CD4-positive, alpha-beta T cell treated with Interleukin-17A for 4 hours (primary cell): ENCODE results near the gene CLEC16A.

Experiments
- DNase-seq: peaks from one replicate; pipeline ENCODE4 v3.0.0-alpha.2; 2020; ENCODE audit warnings: mixed read lengths

Gene CLEC16A

DNA sequence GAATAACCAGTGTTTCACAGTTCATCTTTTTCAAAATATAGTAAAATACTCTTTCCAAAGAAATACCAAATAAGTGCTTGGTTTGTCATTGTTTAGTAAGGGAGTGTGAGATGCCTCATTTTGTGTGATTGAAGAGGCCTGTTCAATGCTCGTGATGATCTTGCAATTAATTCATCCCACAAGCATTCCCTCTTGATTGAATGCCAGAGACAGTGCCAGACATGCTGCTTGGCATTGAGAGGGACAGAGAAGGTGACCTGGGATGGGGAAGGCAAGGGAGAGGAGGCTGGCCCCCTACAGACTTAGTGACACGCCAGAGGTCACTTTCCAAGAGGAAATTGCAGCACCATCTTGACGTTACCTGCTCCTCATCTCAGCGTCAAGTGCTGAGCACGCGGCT lies 49.3 kb downstream of the CLEC16A start:
- DNase-seq = no peak

DNA sequence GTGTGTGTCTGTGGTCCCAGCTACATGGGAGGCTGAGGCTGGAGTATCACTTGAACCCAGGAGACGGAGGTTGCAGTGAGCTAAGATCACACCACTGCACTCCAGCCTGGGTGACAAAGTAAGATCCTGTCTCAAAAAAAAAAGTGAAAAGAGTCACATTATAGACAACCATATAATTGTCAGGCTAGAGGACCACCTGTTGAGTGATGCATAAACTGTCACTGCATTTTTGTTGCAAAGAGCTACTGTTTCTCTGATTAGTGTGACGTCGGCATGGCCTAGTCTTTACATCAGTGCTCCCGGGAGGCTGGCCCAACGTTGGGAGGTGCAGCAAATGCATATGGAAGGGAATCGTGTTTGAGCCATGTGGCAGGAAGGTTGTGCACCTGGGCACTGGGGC lies 50.2 kb downstream of the CLEC16A start:
- DNase-seq = no peak

DNA sequence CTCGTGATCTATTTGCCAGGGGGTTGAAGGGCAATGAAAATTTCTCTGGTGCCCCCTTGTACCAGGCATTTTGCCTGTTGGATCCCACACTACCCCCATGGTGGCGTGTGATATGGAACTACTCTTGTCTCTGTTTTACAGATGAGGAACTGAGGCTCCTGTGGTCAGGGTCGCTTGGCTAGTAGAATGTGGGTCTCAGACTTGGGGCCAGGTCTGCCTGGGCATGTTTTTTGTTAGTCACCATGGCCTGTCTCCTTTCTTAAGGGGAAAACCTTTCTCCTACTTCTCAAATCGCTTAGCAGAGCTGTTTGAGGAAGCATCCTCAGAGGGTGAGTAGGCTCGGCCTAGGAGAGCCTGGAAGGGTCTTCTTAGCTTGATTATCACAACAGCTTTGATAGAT lies 51.2 kb downstream of the CLEC16A start:
- DNase-seq = no peak

- no peak for DNase-seq
These were observed 53.1 kb downstream of the CLEC16A start for GRCh38 chr16:10997485-10997884.

DNA sequence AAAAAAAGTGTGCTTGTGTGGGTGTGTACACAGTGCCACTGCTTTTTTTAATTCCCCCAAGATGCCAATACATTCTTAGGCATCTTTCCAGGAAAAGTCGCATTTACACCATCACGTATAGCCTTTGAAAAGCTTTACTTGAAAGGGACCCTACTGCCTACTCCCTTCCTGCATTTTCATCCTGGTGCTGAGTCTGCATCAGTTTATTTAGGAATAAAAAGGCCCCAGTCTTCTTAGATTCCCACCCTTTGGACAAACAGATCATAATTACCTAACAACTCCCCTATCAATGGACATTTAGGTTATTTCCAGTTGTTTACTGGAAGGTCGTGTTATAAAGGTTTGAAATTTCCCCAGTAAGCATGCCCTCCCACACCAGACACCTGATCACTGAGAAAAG lies 54.9 kb downstream of the CLEC16A start:
- no peak for DNase-seq

DNA sequence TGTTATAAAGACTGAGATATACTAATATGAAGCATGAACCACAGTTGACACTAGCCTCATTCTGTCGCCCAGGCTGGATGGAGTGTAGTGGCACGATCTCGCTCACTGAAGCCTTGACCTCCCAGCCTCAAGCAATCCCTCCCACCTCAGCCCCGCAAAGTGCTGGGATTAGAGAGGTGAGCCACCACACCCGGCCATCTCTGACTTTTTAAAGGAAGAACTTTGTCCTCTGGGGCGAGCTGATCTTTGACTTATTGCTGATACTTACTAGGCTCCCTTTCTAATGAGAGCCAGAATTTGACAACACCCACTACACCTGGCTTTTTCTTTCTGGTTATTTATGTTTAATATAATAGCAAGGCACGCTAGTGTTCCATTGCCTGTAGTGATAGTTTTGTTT lies 57.2 kb downstream of the CLEC16A start:
- DNase-seq = no peak

DNA sequence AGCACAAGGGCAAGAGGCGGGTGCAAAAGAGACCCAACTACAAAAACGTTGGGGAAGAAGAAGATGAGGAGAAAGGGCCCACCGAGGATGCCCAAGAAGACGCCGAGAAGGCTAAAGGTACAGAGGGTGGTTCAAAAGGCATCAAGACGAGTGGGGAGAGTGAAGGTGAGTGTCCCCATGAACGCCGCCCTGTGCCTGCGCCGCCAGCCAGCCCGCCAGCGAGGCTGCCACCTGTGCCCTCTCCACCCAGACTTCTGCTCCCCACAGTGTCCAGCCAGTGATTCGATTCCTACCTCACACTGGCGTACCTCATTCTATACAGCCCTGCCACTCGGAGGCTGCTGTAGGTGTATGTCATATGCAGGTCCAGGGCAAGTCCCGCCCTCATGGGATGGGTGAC lies 58.8 kb downstream of the CLEC16A start:
- DNase-seq = no peak

DNA sequence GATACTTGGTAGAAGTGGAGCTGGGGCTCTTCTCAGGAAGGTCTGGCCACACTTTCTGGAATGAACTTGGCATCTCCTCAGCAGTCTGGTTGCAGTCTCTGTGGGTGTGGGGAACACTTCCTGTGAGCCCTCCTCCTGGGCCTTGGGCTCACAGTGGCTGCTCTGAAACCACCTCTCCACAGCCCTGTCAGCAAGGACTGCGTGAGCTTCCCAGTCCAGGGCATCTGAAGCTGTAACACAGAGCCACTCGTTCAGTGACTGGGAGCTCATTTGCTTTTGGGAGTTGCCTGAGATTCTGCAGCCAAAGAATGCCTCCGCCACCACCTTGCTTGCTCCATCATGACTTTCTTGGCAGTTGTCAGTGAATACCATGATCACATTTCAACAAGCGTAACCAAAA lies 60.0 kb downstream of the CLEC16A start:
- no peak for DNase-seq

- DNase-seq = no peak
These were observed 60.7 kb downstream of the CLEC16A start for GRCh38 chr16:11004973-11005610.

GRCh38 chr16:11005611-11005975 lies 61.2 kb downstream of the CLEC16A start:
- no peak for DNase-seq

DNA sequence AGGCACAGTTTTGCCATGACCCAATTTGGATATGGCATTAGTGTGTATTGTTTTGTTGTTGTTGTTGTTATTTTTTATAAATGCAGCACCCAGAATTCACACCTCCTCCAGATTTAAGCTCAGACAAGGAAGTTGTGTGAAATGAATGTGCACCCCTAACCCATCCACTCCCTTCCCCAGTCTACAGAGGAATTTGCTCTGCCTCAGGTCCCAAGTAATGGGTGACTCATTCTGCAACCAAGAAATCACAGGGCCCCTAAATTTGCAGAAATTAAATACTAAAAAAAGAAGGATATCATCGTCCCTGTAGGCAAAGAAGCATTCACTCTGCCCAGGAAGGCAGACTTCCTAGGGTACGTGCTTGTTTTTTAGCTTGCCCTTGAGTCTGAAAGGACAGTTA lies 62.3 kb downstream of the CLEC16A start:
- no peak for DNase-seq

DNA sequence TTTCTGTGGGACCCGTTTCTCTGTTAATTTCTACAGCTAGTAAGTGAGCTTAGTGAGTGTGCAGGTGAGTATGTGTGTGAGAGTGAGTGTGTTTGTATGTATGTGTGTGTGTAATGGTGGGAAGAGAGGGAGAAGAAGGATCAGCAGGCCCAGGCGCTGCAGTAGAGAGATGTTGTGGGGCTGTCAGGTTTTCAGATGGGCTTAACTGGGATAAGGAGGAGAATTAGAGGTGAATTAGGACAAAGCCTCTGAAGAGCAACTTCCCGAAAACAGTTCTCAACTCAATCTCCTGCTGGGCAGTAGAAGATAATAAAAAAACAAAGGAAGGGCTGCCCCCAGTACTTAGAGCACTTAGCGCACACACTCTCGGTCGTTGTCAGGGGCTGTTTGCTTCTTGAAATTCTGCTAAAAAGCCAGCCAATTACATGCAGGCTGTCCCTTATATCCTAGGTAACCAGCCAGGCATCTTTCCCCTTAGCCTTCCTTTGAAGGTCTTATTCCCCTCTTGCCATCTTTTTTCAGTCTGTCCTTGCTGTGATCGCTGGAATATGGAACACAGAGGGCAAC lies 63.4 kb downstream of the CLEC16A start:
- DNase-seq = no peak

GRCh38 chr16:11009027-11009755 lies 64.8 kb downstream of the CLEC16A start:
- DNase-seq = no peak

DNA sequence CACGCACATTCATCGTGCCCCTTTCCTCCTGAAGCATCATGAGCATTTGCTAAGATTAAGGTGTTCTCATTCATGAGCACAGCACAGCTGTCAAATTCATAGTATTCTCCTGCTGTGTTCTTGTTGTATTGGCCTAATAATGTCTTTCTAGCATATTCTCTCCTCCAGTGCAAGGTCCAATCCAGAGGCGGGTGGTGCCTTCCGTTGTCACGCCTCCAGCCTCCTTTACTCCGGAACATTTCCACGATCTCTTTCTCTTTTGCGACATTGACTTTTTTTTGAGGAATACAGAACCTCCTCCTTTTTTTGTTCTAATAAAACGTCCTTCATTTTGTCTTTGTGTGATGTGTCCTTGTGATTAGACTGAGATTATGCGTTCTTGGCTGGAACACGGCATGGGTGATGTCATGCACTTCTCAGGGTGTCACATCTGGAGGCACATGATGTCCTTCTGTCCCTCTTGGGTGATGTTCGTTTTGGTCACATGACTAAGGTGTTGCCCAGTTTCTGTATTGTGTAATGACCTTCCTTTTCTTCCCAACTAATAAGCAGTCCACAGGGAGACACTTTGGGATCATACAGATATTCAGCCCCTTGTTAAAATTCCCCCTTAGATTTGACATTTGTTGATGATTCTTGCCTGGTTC lies 66.3 kb downstream of the CLEC16A start:
- no peak for DNase-seq

- no peak for DNase-seq
These were observed 67.0 kb downstream of the CLEC16A start for GRCh38 chr16:11011326-11011725.

DNA sequence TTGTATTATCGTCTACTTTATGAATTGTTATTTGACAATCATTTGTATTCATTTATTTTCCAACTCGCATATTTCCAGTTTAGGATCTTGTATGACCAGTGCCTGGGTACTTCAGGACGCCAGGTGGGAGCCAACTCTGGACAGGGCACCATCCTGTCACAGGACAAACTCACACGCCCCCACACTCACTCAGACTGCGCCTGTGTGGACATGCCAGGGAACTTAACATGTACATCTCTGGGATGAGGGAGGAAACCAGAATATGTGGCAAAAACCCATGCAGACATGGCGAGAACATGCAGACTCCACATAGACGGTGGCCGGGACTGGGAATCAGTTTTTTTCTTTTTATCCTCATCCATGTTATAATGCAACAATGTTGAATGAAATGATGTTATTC lies 68.5 kb downstream of the CLEC16A start:
- no peak for DNase-seq

GRCh38 chr16:11014136-11014535 lies 69.8 kb downstream of the CLEC16A start:
- no peak for DNase-seq

DNA sequence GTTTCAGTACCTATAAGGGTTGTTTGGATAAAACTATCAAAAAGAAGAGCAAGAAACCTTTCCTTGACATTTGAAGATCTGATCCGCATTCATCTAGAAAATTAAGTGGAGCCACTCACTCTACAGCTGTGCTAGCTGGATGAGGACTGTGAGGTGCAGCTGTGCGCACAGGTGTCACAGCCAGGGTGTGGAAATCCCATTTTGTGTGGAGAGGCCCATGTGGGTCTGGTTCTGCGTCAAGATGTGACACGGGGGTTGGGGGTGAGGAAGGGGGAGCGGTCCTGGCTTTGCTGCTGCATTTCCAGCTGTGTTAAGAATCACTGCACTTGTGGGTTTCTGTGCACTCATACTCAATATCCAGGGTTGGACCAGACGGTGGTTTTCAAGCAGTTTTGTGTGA lies 70.7 kb downstream of the CLEC16A start:
- DNase-seq = no peak

DNA sequence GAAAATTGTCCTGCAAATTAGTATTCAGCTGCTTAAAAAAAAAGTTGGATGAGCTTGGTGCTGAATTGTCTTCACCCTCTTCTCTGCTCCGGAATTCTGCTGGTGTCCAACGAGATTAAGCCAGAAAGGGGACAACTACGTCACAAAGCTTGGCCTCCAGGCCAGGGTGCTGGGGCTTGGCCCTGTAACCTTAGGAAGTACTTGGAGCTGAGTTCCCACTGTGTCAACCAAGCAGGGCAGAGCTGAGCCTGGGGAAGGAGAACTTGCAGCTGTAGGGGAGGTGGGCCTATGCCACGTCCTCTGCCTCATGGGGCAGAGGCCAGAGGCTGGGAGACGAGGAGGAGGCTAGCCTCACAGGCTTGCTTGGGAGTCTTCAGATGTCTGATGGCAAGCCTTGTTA lies 71.2 kb downstream of the CLEC16A start:
- no peak for DNase-seq

DNA sequence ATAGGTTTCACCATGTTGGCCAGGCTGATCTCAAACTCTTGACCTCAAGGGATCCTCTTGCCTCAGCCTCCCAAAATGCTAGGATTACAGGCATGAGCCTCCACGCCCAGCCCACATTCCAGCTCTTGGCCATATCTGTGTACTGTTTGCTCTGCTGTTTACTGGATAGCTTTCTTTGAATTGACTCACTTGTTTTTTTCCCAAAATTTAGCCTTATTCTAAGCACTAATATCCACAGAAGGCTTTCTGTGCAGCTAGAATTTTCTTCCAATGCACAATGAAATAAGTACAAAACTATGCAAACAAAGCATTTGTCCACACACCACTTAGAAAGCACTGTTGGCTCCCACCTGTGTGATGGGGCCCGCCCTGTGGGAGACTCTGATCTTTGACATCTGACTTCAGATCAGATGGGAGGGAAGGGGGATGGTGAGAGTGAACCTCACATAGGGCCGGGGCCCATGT lies 72.2 kb downstream of the CLEC16A start:
- no peak for DNase-seq

GRCh38 chr16:11016993-11017392 lies 72.6 kb downstream of the CLEC16A start:
- DNase-seq = peak; percentile 54

- no peak for DNase-seq
These were observed 73.1 kb downstream of the CLEC16A start for GRCh38 chr16:11017499-11017898.

DNA sequence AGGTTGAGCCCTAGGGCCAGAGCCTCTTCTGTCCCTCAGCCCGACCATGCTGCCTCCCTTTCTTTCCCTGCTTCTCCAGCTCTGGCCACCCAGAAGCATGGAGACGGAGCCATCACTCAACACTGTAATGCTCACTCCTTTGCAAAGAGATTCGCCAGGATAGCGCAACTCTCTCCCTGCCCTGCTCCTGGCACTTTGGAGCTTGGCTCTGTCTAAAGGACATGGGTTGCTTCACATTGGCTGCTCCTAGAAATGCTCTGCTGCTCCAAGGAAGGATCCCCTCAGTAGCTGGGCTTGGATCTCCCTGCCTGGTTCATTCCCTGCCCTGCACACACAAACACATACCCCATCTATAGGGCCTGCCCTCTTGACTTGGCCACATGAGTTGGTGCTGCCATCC lies 76.0 kb downstream of the CLEC16A start:
- no peak for DNase-seq
